Measurements from ENCODE around the gene OIP5.
"Not testable (repeated sequence)": the region's sequence is repeated elsewhere in the genome, so short reads cannot be mapped to it uniquely, and the experiment has no call there.

OIP5 gene

GRCh38 chr15:41301587-41301986, 30.8 kb downstream of the OIP5 start:
- no peak overlapping the region for H3K4me3 ChIP-seq (ENCODE audit: extremely low read depth, insufficient read depth, low read length, poor library complexity, severe bottlenecking)
- 100% methylated on average over 1 of the region's 1 CpG; no CpG with 5 or more reads in 1 of the 2 experiments for WGBS, 2 experiments (ENCODE audit: insufficient coverage in 2 of 2)
- peaks cover 57% of the 10 kb centered on the region for H3K36me3 ChIP-seq (ENCODE audit: control insufficient read depth, insufficient read depth, low read length)
- no peak overlapping the region for H3K27ac ChIP-seq (ENCODE audit: low read depth, low read length, severe bottlenecking)
- H3K4me1 ChIP-seq (ENCODE audit: control insufficient read depth, insufficient read depth, low read length, poor library complexity, severe bottlenecking) = no peaks in the 10 kb centered on the region
- no peaks in the 10 kb centered on the region for H3K9me3 ChIP-seq (ENCODE audit: control insufficient read depth, low read length)

GRCh38 chr15:41301139-41301538, 31.3 kb downstream of the OIP5 start:
- H3K4me1 ChIP-seq (ENCODE audit: control insufficient read depth, insufficient read depth, low read length, poor library complexity, severe bottlenecking); H3K4me3 ChIP-seq (ENCODE audit: extremely low read depth, insufficient read depth, low read length, poor library complexity, severe bottlenecking); H3K9me3 ChIP-seq (ENCODE audit: control insufficient read depth, low read length); H3K27ac ChIP-seq (ENCODE audit: low read depth, low read length, severe bottlenecking): not testable (repeated sequence)
- WGBS, 2 experiments (ENCODE audit: insufficient coverage in 2 of 2) = 100% methylated on average over 2 of the region's 2 CpGs; no CpG with 5 or more reads in 1 of the 2 experiments
- peaks cover 56% of the 10 kb centered on the region for H3K36me3 ChIP-seq (ENCODE audit: control insufficient read depth, insufficient read depth, low read length)

GRCh38 chr15:41292521-41292920, 39.9 kb downstream of the OIP5 start:
- Histone ChIP-seq H3K4me3 (ENCODE audit: extremely low read depth, insufficient read depth, low read length, poor library complexity, severe bottlenecking) (no peak overlapping the region), H3K9me3 (ENCODE audit: control insufficient read depth, low read length) (no peaks in the 10 kb centered on the region), H3K4me1 (ENCODE audit: control insufficient read depth, insufficient read depth, low read length, poor library complexity, severe bottlenecking) (no peaks in the 10 kb centered on the region), H3K27ac (ENCODE audit: low read depth, low read length, severe bottlenecking) (no peak overlapping the region), H3K36me3 (ENCODE audit: control insufficient read depth, insufficient read depth, low read length) (peaks cover 90% of the 10 kb centered on the region)
- WGBS, 2 experiments (ENCODE audit: insufficient coverage in 2 of 2) = no CpG with 5 or more reads among the region's 1 CpG

- no peaks in the 10 kb centered on the region for H3K9me3 ChIP-seq (ENCODE audit: control insufficient read depth, low read length)
- no peaks in the 10 kb centered on the region for H3K4me1 ChIP-seq (ENCODE audit: control insufficient read depth, insufficient read depth, low read length, poor library complexity, severe bottlenecking)
- H3K4me3 ChIP-seq (ENCODE audit: extremely low read depth, insufficient read depth, low read length, poor library complexity, severe bottlenecking) = no peak overlapping the region
- WGBS, 2 experiments (ENCODE audit: insufficient coverage in 2 of 2) = 91 to 97% methylated on average over 4 to 5 of the region's 9 CpGs
- peaks cover 92% of the 10 kb centered on the region for H3K36me3 ChIP-seq (ENCODE audit: control insufficient read depth, insufficient read depth, low read length)
- H3K27ac ChIP-seq (ENCODE audit: low read depth, low read length, severe bottlenecking) = no peak overlapping the region
These were observed 41.2 kb downstream of the OIP5 start for GRCh38 chr15:41291065-41291631.

GRCh38 chr15:41289953-41290352, 42.4 kb downstream of the OIP5 start:
- H3K4me1 ChIP-seq (ENCODE audit: control insufficient read depth, insufficient read depth, low read length, poor library complexity, severe bottlenecking) = no peaks in the 10 kb centered on the region
- no peak overlapping the region for H3K4me3 ChIP-seq (ENCODE audit: extremely low read depth, insufficient read depth, low read length, poor library complexity, severe bottlenecking)
- H3K27ac ChIP-seq (ENCODE audit: low read depth, low read length, severe bottlenecking) = no peak overlapping the region
- H3K36me3 ChIP-seq (ENCODE audit: control insufficient read depth, insufficient read depth, low read length) = peaks cover 93% of the 10 kb centered on the region
- WGBS, 2 experiments (ENCODE audit: insufficient coverage in 2 of 2) = no CpG with 5 or more reads among the region's 2 CpGs
- no peaks in the 10 kb centered on the region for H3K9me3 ChIP-seq (ENCODE audit: control insufficient read depth, low read length)

- Histone ChIP-seq H3K9me3 (ENCODE audit: control insufficient read depth, low read length) (no peaks in the 10 kb centered on the region), H3K36me3 (ENCODE audit: control insufficient read depth, insufficient read depth, low read length) (peaks cover 78% of the 10 kb centered on the region), H3K4me1 (ENCODE audit: control insufficient read depth, insufficient read depth, low read length, poor library complexity, severe bottlenecking) (no peaks in the 10 kb centered on the region), H3K4me3 (ENCODE audit: extremely low read depth, insufficient read depth, low read length, poor library complexity, severe bottlenecking) (no peak overlapping the region), H3K27ac (ENCODE audit: low read depth, low read length, severe bottlenecking) (no peak overlapping the region)
- WGBS, 2 experiments (ENCODE audit: insufficient coverage in 2 of 2) = no CpG with 5 or more reads among the region's 1 CpG
These were observed 43.9 kb downstream of the OIP5 start for GRCh38 chr15:41288464-41288863.

GRCh38 chr15:41286665-41287333, 45.6 kb downstream of the OIP5 start:
- 89 to 90% methylated on average over 2 to 3 of the region's 6 CpGs for WGBS, 2 experiments (ENCODE audit: insufficient coverage in 2 of 2)
- Histone ChIP-seq H3K4me3 (ENCODE audit: extremely low read depth, insufficient read depth, low read length, poor library complexity, severe bottlenecking) (no peak overlapping the region), H3K9me3 (ENCODE audit: control insufficient read depth, low read length) (no peaks in the 10 kb centered on the region), H3K27ac (ENCODE audit: low read depth, low read length, severe bottlenecking) (no peak overlapping the region), H3K4me1 (ENCODE audit: control insufficient read depth, insufficient read depth, low read length, poor library complexity, severe bottlenecking) (no peaks in the 10 kb centered on the region), H3K36me3 (ENCODE audit: control insufficient read depth, insufficient read depth, low read length) (peaks cover 63% of the 10 kb centered on the region)

GRCh38 chr15:41285285-41285684, 47.1 kb downstream of the OIP5 start:
- no peak overlapping the region for H3K27ac ChIP-seq (ENCODE audit: low read depth, low read length, severe bottlenecking)
- WGBS, 2 experiments (ENCODE audit: insufficient coverage in 2 of 2) = 20 to 32% methylated on average over 6 of the region's 7 CpGs
- H3K4me1 ChIP-seq (ENCODE audit: control insufficient read depth, insufficient read depth, low read length, poor library complexity, severe bottlenecking) = no peaks in the 10 kb centered on the region
- H3K36me3 ChIP-seq (ENCODE audit: control insufficient read depth, insufficient read depth, low read length) = peaks cover 49% of the 10 kb centered on the region
- no peaks in the 10 kb centered on the region for H3K9me3 ChIP-seq (ENCODE audit: control insufficient read depth, low read length)
- peak overlapping the region; percentile 81 for H3K4me3 ChIP-seq (ENCODE audit: extremely low read depth, insufficient read depth, low read length, poor library complexity, severe bottlenecking)

- WGBS, 2 experiments (ENCODE audit: insufficient coverage in 2 of 2) = 0 to 1% methylated on average over 13 to 18 of the region's 20 CpGs
- Histone ChIP-seq H3K4me3 (ENCODE audit: extremely low read depth, insufficient read depth, low read length, poor library complexity, severe bottlenecking) (peak overlapping the region; percentile 81), H3K4me1 (ENCODE audit: control insufficient read depth, insufficient read depth, low read length, poor library complexity, severe bottlenecking) (no peaks in the 10 kb centered on the region), H3K36me3 (ENCODE audit: control insufficient read depth, insufficient read depth, low read length) (peaks cover 50% of the 10 kb centered on the region), H3K27ac (ENCODE audit: low read depth, low read length, severe bottlenecking) (peak overlapping the region; percentile 62), H3K9me3 (ENCODE audit: control insufficient read depth, low read length) (no peaks in the 10 kb centered on the region)
These were observed 47.8 kb downstream of the OIP5 start for GRCh38 chr15:41284427-41285177.

- peak overlapping the region; percentile 71 for H3K27ac ChIP-seq (ENCODE audit: low read depth, low read length, severe bottlenecking)
- H3K4me3 ChIP-seq (ENCODE audit: extremely low read depth, insufficient read depth, low read length, poor library complexity, severe bottlenecking) = peak overlapping the region; percentile 81
- no peaks in the 10 kb centered on the region for H3K9me3 ChIP-seq (ENCODE audit: control insufficient read depth, low read length)
- H3K4me1 ChIP-seq (ENCODE audit: control insufficient read depth, insufficient read depth, low read length, poor library complexity, severe bottlenecking) = no peaks in the 10 kb centered on the region
- peaks cover 53% of the 10 kb centered on the region for H3K36me3 ChIP-seq (ENCODE audit: control insufficient read depth, insufficient read depth, low read length)
- 0 to 1% methylated on average over 39 to 54 of the region's 61 CpGs for WGBS, 2 experiments (ENCODE audit: insufficient coverage in 2 of 2)
These were observed 48.6 kb downstream of the OIP5 start for GRCh38 chr15:41283653-41284426.
